OCI-LY7 (cell line): Measurements from ENCODE around the gene ASMTL. TPM values are rescaled to one million over a fixed set of nuclear protein-coding genes. Genes with fewer than 3 reads are reported as not detected.
A peak's percentile ranks its signal among the peaks of the same experiment; 100 is the strongest.

ENCODE experiments used
- BruUV-seq: library from RNA; stranded (reverse); fragments of 400-500 nt; replicated peaks from 2 replicates; lab custom pipeline; 2021; lab: Mats Ljungman, UMichigan
- CTCF ChIA-PET: fragments of 300-600 bp; sonication (Branson Sonifier 250); formaldehyde crosslinking; loops from one replicate; lab custom pipeline; 2022; ENCODE audit warnings: antibody characterized with exemption; ENCODE audit not compliant: unreplicated experiment; lab: Charles Lee
- POLR2A ChIA-PET: fragments of 300-600 bp; sonication (Branson Sonifier 250); formaldehyde crosslinking; loops from one replicate; lab custom pipeline; 2022; ENCODE audit warnings: antibody characterized with exemption; lab: Charles Lee
- DNase-seq: peaks from one replicate; pipeline ENCODE4 v3.0.0-alpha.2; 2015; ENCODE audit warnings: low spot score
- H2AFZ ChIP-seq: fragments of 200-600 bp; sonication (generic), shearing (Covaris generic); 2 replicates; pipeline ENCODE4 v1.6.1; 2014; ENCODE audit warnings: mild to moderate bottlenecking, antibody characterized with exemption, low read length, moderate library complexity
- H3K27ac ChIP-seq: fragments of 200-600 bp; sonication (generic); 2 replicates; pipeline ENCODE4 v1.5.1; 2014; ENCODE audit warnings: mixed run types, low read depth, mild to moderate bottlenecking, moderate library complexity, low read length, inconsistent platforms; ENCODE audit not compliant: poor library complexity, severe bottlenecking
- H3K36me3 ChIP-seq: fragments of 200-600 bp; sonication (generic); 2 replicates; pipeline ENCODE4 v1.6.1; 2014; ENCODE audit warnings: mild to moderate bottlenecking, antibody characterized with exemption, low read length, moderate library complexity, mixed read lengths; ENCODE audit not compliant: insufficient read depth
- H3K4me1 ChIP-seq: fragments of 200-600 bp; sonication (generic); 2 replicates; pipeline ENCODE4 v1.5.1; 2014; ENCODE audit warnings: mild to moderate bottlenecking, low read length; ENCODE audit not compliant: insufficient read depth, poor library complexity, severe bottlenecking
- H3K4me2 ChIP-seq: fragments of 200-600 bp; sonication (generic); 2 replicates; pipeline ENCODE4 v1.6.1; 2014; ENCODE audit warnings: mild to moderate bottlenecking, low read length
- H3K4me3 ChIP-seq: fragments of 200-600 bp; sonication (generic); 2 replicates; pipeline ENCODE4 v1.5.1; 2014; ENCODE audit warnings: mild to moderate bottlenecking, low read depth, low read length; ENCODE audit not compliant: poor library complexity, severe bottlenecking
- H3K79me2 ChIP-seq: fragments of 200-600 bp; sonication (generic); 2 replicates; pipeline ENCODE4 v1.6.1; 2016; ENCODE audit warnings: low read depth, mild to moderate bottlenecking, low read length, moderate library complexity, mixed read lengths; ENCODE audit not compliant: insufficient read depth
- H3K9me2 ChIP-seq: fragments of 200-600 bp; sonication (generic); 2 replicates; pipeline ENCODE4 v1.6.1; 2016; ENCODE audit warnings: mild to moderate bottlenecking, low read length, mixed read lengths; ENCODE audit not compliant: insufficient read depth
- H3K9me3 ChIP-seq: fragments of 200-600 bp; sonication (generic); 2 replicates; pipeline ENCODE4 v1.6.1; 2014; ENCODE audit warnings: mild to moderate bottlenecking, mixed run types, low read length, mixed read lengths
- H4K20me1 ChIP-seq: fragments of 200-600 bp; sonication (generic); 2 replicates; pipeline ENCODE4 v1.6.1; 2014; ENCODE audit warnings: mild to moderate bottlenecking, antibody characterized with exemption, low read length, moderate library complexity, mixed read lengths; ENCODE audit not compliant: insufficient read depth
- CTCF ChIP-seq: fragments of 200-600 bp; sonication (generic); conservative IDR thresholded peaks from 2 replicates; pipeline ENCODE4 v1.5.1; 2014; ENCODE audit warnings: mild to moderate bottlenecking, antibody characterized with exemption, low read length, moderate library complexity, mixed read lengths
- EZH2phosphoT487 ChIP-seq: fragments of 200-600 bp; sonication (generic); IDR thresholded peaks from 2 replicates; pipeline ENCODE4 v1.6.1; 2018; ENCODE audit warnings: low read depth, borderline replicate concordance, mild to moderate bottlenecking, mixed run types, antibody characterized with exemption, low read length, moderate library complexity, mixed read lengths
- intact Hi-C: fragments of 100-400 bp; cut with micrococcal nuclease; formaldehyde crosslinking; loops from one replicate; pipeline ENCODE4 v1.10.0; 2022; ENCODE audit not compliant: unreplicated experiment
- total RNA-seq, 2 experiments: library from RNA; depleted of rRNA in 1 of 2; stranded (reverse); fragments of >200 nt in 1 of 2; shearing (Covaris generic) in 1 of 2; gene quantifications; 2 replicates each; pipeline ENCODE4 v1.2.3, GENCODE V29; 2014 to 2022

Gene ASMTL
- total RNA-seq, 2 experiments from 2014 or later: 17.2 to 37.0 TPM

GRCh38 chrX:1453395-1453783, 680 bp upstream of the ASMTL start:
- Histone ChIP-seq H2AFZ (0 out of 2 replicates have a peak overlapping the region, but pooled peaks have one; percentile 2), H3K79me2 (peaks cover 41% of the 10 kb centered on the region), H3K36me3 (peaks cover 20% of the 10 kb centered on the region), H3K4me1 (peaks cover 48% of the 10 kb centered on the region), H3K4me3 (peak overlapping the region; percentile 68), H4K20me1 (no peaks in the 10 kb centered on the region), H3K9me3 (peaks cover 8% of the 10 kb centered on the region), H3K27ac (peak overlapping the region; percentile 58), H3K4me2 (peak overlapping the region; percentile 62), H3K9me2 (no peaks in the 10 kb centered on the region)
- TF ChIP-seq CTCF (no peak), EZH2phosphoT487 (no peak)
- intact Hi-C loops: loop anchor here (2.0 to 10.0 kb wide), 5 partner anchors 39 to 1175 kb away; partner anchors contain the start of gene SLC25A6
- CTCF ChIA-PET: no interaction called here
- POLR2A ChIA-PET: no interaction called here
- no TSS peak for BruUV-seq
- DNase-seq: no peak

- no peak overlapping the region for H2AFZ ChIP-seq
- H3K4me3 ChIP-seq: peak overlapping the region; percentile 96
- no peaks in the 10 kb centered on the region for H4K20me1 ChIP-seq
- CTCF ChIA-PET: no interaction called here
- peak overlapping the region; percentile 58 for H3K27ac ChIP-seq
- intact Hi-C loops: loop anchor here (2.0 to 10.0 kb wide), 5 partner anchors 40 to 1177 kb away; partner anchors contain the start of gene SLC25A6
- peaks cover 14% of the 10 kb centered on the region for H3K9me3 ChIP-seq
- H3K4me2 ChIP-seq: peak overlapping the region; percentile 76
- POLR2A ChIA-PET: no interaction called here
- no peaks in the 10 kb centered on the region for H3K9me2 ChIP-seq
- BruUV-seq: no TSS peak
- no peak for DNase-seq
- peaks cover 33% of the 10 kb centered on the region for H3K4me1 ChIP-seq
- TF ChIP-seq CTCF: peak; percentile 35; the same call in 1 of the 2 replicates
- TF ChIP-seq EZH2phosphoT487: no peak
- peaks cover 47% of the 10 kb centered on the region for H3K79me2 ChIP-seq
- H3K36me3 ChIP-seq: peaks cover 30% of the 10 kb centered on the region
Measured at GRCh38 chrX:1451661-1452515, 821 bp downstream of the ASMTL start.
